ENCODE data around the gene SYNGR2.
"Not testable (repeated sequence)": the region's sequence is repeated elsewhere in the genome, so short reads cannot be mapped to it uniquely, and the experiment has no call there.

GRCh38 chr17:78171591-78172248 lies 3.3 kb downstream of the SYNGR2 start:
- TF ChIP-seq, protein P1, sequence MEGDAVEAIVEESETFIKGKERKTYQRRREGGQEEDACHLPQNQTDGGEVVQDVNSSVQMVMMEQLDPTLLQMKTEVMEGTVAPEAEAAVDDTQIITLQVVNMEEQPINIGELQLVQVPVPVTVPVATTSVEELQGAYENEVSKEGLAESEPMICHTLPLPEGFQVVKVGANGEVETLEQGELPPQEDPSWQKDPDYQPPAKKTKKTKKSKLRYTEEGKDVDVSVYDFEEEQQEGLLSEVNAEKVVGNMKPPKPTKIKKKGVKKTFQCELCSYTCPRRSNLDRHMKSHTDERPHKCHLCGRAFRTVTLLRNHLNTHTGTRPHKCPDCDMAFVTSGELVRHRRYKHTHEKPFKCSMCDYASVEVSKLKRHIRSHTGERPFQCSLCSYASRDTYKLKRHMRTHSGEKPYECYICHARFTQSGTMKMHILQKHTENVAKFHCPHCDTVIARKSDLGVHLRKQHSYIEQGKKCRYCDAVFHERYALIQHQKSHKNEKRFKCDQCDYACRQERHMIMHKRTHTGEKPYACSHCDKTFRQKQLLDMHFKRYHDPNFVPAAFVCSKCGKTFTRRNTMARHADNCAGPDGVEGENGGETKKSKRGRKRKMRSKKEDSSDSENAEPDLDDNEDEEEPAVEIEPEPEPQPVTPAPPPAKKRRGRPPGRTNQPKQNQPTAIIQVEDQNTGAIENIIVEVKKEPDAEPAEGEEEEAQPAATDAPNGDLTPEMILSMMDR (IDR thresholded peaks at IDR 0.05) = not testable (repeated sequence)
- TF ChIP-seq EP300 (IDR thresholded peaks at IDR 0.05) = not testable (repeated sequence)

All from tibial nerve (tissue), 4 donors.